GM19328 (cell line): ENCODE data around the gene SMAD4.

Source experiments
- ATAC-seq: cut with Tn5 transposase; IDR thresholded peaks from one replicate; pipeline ENCODE4 v1.9.1; 2021; ENCODE audit warnings: mild to moderate bottlenecking, moderate library complexity; ENCODE audit not compliant: unreplicated experiment

Gene SMAD4

DNA sequence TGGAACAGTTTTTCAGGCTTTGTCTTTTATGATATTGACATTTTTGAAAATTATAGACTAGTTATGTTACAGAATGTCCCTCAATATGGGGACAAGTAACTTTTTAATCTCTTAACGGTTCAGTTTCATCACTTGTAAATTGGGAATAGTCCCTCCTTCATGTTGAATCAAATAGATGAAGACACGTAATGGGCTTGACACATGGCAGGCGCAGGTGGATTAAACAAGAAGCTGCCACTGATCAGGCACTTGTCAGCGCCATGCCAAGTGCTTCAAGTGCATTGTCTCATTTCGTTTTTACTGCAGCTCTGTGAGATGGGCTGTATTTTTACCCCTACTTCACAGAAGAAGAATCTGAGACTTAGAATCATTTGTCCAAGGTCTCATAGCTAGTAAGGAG, 9.5 kb upstream of the SMAD4 start:
- ATAC-seq = no peak

GRCh38 chr18:51021226-51021965, 8.6 kb upstream of the SMAD4 start:
- no peak for ATAC-seq

- no peak for ATAC-seq
These were observed 4.5 kb upstream of the SMAD4 start for GRCh38 chr18:51025512-51025911.

DNA sequence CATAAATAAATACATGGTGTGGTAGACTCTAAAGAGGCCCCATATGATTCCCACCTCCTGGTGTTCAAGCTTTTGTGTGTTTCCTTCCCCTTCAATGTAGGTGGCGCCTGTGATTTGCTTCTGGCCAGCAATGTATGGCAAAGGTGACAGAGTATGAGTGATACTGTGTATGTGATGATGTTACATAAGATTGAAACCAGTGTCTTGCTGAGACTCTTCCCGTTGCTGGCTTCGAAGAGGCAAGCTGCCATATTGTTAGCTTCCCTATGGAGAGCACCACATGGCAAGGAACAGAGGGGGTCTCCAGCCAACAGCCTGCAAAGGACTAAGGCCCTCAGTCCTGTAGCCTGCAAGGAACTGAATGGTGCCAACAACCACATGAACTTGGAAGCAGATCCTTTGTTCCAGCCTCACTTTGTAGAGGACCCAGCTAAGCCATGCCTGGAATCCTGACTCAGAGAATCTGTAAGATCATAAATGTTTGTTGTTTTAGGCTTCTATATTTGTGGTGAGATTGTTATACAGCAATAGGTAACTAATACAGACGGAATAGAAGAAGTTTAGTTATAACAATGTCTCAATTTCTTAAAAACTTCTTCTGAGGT, 1.7 kb upstream of the SMAD4 start:
- no peak for ATAC-seq

- ATAC-seq = no peak
These were observed 677 bp upstream of the SMAD4 start for GRCh38 chr18:51029378-51029693.

DNA sequence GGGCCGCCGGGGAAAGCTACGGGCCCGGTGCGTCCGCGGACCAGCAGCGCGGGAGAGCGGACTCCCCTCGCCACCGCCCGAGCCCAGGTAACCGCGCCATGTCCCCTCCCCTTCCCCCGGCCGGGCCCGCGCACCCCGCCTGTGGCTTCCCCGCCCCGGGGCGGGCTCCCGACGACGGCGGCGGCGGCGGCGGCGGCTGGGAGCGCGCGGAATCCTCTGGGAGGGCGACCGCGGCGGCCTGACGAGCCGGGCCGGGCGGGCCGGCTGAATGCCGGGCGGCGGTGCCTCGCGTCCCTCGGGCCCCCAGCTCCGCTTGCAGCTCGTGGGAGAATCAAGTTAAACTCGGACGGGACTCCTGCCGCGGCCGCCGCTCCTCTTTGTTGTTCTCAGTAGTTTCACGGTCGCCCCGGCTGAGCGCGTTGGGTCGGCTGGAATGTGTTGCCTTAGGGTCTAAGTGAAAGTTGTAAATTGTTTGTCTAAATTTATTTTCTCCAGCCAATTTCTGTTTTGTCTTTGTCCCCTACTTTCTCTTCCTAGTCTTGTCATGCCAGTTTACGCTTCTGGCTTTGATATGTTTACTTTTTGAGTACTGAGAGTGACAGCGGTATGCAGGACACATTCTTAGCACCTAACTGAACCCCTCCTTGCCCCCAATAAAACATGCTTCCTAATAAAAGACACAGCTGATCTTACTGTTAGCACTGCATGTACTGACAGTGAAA, 685 bp downstream of the SMAD4 start:
- ATAC-seq = peak; percentile 68

DNA sequence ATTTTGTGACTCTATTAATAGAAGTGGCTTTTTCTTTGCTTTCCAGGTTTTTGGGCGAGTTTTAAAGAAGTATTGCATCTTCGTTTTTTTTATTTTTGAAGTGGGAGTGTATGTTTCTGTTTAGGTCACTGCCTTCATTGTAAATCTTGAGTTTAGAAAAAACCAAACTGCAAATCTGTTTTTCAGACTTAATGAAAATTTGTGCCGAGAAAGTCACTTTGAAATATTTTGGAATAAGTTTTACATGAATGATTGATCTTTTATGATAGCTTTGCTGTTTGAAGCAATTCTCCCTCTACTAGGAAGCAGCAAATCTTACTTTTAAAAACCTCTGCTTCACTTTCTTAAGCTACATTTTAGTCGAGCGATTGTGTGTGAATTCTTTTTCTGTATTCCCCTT, 2.2 kb downstream of the SMAD4 start:
- ATAC-seq = no peak

- no peak for ATAC-seq
These were observed 7.2 kb downstream of the SMAD4 start for GRCh38 chr18:51037230-51037629.

- no peak for ATAC-seq
These were observed 8.1 kb downstream of the SMAD4 start for GRCh38 chr18:51038110-51038509.

- ATAC-seq = no peak
These were observed 9.4 kb downstream of the SMAD4 start for GRCh38 chr18:51039138-51040112.

- ATAC-seq = no peak
These were observed 11.8 kb downstream of the SMAD4 start for GRCh38 chr18:51041677-51042352.

DNA sequence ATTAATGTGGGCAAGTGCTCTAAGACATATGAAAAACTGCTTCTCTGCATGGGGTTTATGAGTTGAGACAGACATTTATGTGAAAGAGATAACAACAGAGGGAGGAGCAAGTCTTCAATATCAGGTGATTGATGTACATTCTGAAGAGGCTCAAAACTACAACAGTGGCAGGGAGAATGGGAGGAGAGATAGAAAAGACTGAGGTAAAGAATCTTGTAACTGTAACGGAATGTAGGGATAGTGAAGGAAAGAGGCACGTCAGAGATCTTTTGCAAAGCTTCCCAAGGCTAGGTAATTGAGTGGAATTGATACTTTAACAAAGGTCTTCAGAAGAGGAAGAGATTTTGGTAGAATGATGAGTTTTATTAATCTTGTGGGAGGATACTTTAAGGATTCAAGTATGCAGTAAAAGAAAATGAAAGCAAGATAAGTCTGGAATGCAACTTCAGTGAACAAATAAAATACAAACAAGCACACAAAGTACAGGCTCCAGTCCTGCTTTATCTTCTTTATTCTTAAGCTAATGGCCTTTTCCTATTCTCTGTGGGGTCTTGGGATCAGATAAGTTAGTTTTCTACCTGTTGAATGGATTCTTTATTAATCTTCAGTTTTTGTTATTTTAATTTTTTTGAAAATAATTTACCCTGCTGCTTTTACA, 15.0 kb downstream of the SMAD4 start:
- no peak for ATAC-seq

- ATAC-seq = no peak
These were observed 18.2 kb downstream of the SMAD4 start for GRCh38 chr18:51048190-51048589.

GRCh38 chr18:51049137-51049536, 19.1 kb downstream of the SMAD4 start:
- ATAC-seq = no peak

- peak; percentile 87 for ATAC-seq
These were observed 21.2 kb downstream of the SMAD4 start for GRCh38 chr18:51051105-51051712.

DNA sequence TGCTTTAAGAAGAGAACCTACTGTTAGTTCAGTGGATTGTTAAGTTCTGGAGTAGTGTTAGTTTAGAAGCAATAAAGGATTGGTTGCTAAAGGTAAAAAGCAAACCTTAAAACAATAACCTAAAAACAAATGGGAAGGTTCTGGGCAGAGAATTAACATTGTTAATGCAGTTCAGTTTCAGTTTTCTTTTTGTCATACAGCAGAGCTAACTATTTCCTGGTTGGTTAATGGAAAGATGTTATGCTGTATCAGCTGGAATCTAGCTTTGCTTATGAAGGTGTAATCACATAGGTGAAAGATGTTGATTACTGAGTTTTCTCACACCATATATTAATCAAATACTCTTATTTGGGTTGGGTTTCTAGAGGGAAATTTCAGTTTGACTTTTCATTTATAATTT, 23.8 kb downstream of the SMAD4 start:
- no peak for ATAC-seq

DNA sequence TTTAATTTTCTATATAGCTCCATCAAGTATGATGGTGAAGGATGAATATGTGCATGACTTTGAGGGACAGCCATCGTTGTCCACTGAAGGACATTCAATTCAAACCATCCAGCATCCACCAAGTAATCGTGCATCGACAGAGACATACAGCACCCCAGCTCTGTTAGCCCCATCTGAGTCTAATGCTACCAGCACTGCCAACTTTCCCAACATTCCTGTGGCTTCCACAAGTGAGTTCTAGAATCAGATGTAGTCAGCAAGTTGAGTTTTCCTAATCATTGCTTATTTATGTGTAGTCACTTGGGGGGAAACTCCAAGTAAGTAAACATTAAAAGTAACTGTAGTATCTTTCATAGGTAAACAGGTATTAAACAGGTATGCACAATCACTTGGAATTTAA, 24.8 kb downstream of the SMAD4 start:
- no peak for ATAC-seq

- no peak for ATAC-seq
These were observed 30.0 kb downstream of the SMAD4 start for GRCh38 chr18:51059969-51060368.

- ATAC-seq = no peak
These were observed 34.2 kb downstream of the SMAD4 start for GRCh38 chr18:51064256-51064655.

GRCh38 chr18:51066273-51066672, 36.3 kb downstream of the SMAD4 start:
- no peak for ATAC-seq
